GM12801 (cell line): Measurements from ENCODE around the gene ZSWIM6.

Experiments used
- CTCF ChIP-seq: IDR thresholded peaks from one replicate; pipeline ENCODE4 v1.5.1; 2011; ENCODE audit warnings: control low read depth; ENCODE audit not compliant: insufficient read length; ENCODE audit errors: extremely low read depth

ZSWIM6 gene

DNA sequence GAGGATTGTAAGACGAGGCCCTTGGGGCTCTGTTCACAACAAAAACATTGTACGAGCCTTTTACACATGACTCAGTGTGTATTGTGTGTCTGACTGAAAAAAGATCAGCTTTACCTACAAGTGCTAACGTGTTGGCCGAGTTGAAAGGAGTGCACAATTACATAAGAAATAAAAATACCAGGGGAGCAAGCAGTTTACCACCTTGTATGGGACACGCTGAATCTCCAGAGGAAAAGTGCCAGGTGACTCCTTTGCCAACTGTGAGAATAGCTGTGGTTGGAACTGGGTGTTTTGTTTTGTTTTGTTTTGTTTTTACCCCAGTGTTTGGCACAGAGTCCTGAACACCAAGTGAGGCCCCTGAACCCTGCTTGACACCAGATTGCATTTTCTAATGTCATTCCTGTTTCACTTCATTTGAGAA lies 32.8 kb upstream of the ZSWIM6 start:
- TF ChIP-seq CTCF = no peak

DNA sequence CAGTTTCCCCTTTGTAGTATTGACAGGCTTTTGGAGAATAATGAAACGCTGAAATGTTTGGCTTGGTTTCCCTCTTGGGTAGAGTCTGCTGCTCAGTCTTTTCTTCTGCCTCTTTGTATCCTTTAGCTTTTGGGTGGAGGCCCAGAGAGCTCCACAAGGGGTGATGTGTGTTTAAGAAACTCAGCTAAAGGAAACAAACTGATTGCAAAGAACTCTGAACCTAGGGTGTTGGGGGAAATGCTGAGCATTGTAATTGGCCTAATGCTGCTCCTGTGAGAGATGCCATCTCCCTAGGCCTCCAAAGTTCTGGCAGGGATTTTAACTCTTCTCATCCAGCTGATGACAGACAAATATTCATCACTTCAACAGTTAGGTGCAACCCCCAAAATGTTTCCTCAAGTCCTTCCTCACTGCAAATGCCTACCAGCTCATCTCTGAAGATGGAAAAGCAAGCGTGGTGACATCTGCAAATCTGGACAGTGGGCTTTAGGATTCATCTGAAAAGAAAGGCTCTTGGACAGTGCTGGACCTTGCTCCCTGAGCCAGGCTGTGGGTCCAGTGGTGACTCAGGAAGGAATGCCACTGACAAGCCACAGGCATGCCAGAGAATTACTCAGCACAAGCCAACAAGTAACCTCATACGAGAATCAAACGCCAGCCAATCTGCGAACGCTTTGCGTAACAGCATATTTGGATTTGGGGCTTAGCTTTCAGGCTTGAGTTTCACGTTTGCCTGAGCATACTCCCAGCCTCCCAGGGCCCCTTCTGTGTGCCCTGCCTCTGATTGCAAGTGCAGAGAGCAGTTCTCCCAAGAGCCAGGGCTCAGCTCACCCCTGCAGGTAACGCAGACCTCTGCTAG lies 30.5 kb upstream of the ZSWIM6 start:
- TF ChIP-seq CTCF = no peak

GRCh38 chr5:61302200-61302563 lies 29.9 kb upstream of the ZSWIM6 start:
- TF ChIP-seq CTCF = no peak

DNA sequence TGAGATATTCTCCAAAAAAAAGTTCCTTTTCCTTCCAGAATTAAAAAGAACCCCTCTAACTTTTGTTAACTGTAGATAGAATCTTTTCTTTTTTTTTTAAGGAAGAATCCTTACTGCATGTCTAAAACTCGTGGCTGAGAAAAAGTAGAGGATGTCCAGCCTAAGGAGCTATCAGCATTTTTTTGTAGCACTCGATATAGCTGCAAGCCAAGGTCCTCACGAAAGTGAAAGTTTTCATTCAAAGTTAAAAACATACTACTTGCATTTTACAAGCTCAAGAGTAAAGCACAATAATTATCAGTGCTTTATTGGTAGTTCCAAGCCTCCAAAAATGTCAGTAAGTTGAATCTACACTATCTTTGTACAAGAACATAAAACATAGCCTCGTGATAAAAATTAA lies 28.7 kb upstream of the ZSWIM6 start:
- no peak for TF ChIP-seq CTCF

- TF ChIP-seq CTCF = no peak
Measured at GRCh38 chr5:61304590-61305381, 27.3 kb upstream of the ZSWIM6 start.

DNA sequence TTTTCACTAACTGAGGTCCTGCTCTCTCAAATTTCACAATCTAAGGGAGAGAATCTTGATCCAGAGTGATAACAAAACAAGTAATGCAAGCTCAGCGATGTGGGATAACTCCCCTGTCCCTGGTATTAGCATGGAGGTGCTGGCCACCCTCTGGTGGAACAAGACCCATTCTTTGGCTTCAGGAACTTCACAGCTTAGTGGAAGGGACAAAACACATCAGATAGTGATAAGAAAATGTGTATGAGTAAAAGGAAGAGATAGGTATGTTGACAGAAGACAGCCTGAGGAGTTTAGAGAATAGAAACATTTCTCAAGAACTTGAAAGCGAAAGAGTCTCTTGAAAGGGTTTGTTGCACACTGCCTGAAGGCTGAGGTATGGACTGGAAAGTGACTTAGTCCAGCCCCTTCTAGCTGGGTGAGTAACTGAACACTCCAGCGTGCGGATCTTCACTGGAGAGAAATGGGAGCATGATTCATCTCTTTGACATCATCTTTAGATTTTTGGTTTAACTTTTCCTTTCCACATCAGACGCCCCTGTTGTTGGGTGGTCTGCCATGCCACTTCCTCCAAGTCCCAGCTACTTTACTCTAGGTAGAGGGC lies 25.4 kb upstream of the ZSWIM6 start:
- TF ChIP-seq CTCF = no peak

DNA sequence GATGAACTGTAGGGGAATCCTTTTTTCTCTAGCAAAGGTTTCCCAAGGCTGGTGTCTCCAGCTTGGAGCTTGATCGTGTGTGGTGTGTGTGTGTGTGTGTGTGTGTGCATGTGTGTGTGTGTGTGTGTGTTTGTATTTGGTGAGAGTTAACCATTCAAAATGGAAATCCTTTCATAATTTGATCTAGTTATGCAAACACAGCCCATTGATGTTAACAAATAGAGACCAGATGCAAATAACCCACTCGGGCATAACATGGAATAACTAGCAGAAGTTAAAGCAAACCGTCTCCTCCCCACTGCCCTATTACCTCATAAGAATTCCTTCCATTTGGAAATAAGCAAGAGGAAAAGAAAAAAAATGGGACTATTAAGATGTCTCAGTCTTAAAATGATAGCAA lies 24.9 kb upstream of the ZSWIM6 start:
- no peak for TF ChIP-seq CTCF
